ENCODE results near the gene MED23.

DNA sequence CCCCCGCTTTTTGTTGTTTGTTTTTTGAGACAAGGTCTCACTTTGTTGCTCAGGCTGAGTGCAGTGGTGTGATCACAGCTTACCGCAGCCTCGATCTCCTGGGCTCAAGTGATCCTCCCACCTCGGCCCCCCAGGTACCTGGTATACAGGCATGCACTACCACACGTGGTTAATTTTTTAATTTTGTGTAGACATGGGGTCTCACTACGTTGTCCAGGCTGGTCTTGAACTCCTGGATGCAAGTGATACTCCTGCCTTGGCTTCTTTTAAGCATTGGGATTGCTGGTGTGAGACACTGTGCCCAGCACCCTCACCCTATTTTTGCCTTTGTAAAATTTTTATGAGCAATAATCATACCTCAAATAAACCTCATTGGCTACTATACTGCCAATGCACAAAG lies 14.5 kb upstream of the MED23 start:
- TF ChIP-seq, protein P1, sequence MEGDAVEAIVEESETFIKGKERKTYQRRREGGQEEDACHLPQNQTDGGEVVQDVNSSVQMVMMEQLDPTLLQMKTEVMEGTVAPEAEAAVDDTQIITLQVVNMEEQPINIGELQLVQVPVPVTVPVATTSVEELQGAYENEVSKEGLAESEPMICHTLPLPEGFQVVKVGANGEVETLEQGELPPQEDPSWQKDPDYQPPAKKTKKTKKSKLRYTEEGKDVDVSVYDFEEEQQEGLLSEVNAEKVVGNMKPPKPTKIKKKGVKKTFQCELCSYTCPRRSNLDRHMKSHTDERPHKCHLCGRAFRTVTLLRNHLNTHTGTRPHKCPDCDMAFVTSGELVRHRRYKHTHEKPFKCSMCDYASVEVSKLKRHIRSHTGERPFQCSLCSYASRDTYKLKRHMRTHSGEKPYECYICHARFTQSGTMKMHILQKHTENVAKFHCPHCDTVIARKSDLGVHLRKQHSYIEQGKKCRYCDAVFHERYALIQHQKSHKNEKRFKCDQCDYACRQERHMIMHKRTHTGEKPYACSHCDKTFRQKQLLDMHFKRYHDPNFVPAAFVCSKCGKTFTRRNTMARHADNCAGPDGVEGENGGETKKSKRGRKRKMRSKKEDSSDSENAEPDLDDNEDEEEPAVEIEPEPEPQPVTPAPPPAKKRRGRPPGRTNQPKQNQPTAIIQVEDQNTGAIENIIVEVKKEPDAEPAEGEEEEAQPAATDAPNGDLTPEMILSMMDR (IDR thresholded peaks at IDR 0.05), result no peak
- no peak for TF ChIP-seq EZH2phosphoT487 (IDR thresholded peaks at IDR 0.05)

All from neural progenitor cell (in vitro differentiated cells).